ENCODE data around the gene MAOB.
"Not testable (repeated sequence)": the region's sequence is repeated elsewhere in the genome, so short reads cannot be mapped to it uniquely, and the experiment has no call there.

Gene MAOB

GRCh38 chrX:43882294-43882681 lies at the start of gene MAOB:
Gene MAOB, minus strand, starts transcription at chrX:43882450. Its CDS starts 151 bp downstream, at chrX:43882299.
- DNase-seq, result no peak

GRCh38 chrX:43922032-43922431 lies 39.8 kb upstream of the MAOB start:
- DNase-seq, result not testable (repeated sequence)

- DNase-seq, result not testable (repeated sequence)
Observed at GRCh38 chrX:43910772-43911171, 28.5 kb upstream of the MAOB start.

- no peak for DNase-seq
Observed at GRCh38 chrX:43910012-43910411, 27.8 kb upstream of the MAOB start.

- DNase-seq, result no peak
Observed at GRCh38 chrX:43909141-43909540, 26.9 kb upstream of the MAOB start.

- no peak for DNase-seq
Observed at GRCh38 chrX:43899878-43900815, 17.9 kb upstream of the MAOB start.

GRCh38 chrX:43898406-43899035 lies 16.3 kb upstream of the MAOB start:
- DNase-seq, result no peak

- no peak for DNase-seq
Observed at GRCh38 chrX:43897290-43897689, 15.0 kb upstream of the MAOB start.

- no peak for DNase-seq
Observed at GRCh38 chrX:43892336-43892870, 10.2 kb upstream of the MAOB start.

- no peak for DNase-seq
Observed at GRCh38 chrX:43885617-43886016, 3.4 kb upstream of the MAOB start.

- DNase-seq, result no peak
Observed at GRCh38 chrX:43881410-43882293, 598 bp downstream of the MAOB start.

- no peak for DNase-seq
Observed at GRCh38 chrX:43880425-43880824, 1.8 kb downstream of the MAOB start.

GRCh38 chrX:43878906-43879526 lies 3.2 kb downstream of the MAOB start:
- no peak for DNase-seq

GRCh38 chrX:43876680-43877079 lies 5.6 kb downstream of the MAOB start:
- no peak for DNase-seq

- DNase-seq, result no peak
Observed at GRCh38 chrX:43870758-43871419, 11.4 kb downstream of the MAOB start.

GRCh38 chrX:43870011-43870410 lies 12.2 kb downstream of the MAOB start:
- no peak for DNase-seq

- no peak for DNase-seq
Observed at GRCh38 chrX:43868791-43869190, 13.5 kb downstream of the MAOB start.

GRCh38 chrX:43866423-43866822 lies 15.8 kb downstream of the MAOB start:
- DNase-seq, result no peak

- DNase-seq, result no peak
Observed at GRCh38 chrX:43865791-43866190, 16.5 kb downstream of the MAOB start.

- no peak for DNase-seq
Observed at GRCh38 chrX:43862434-43862833, 19.8 kb downstream of the MAOB start.

- DNase-seq, result no peak
Observed at GRCh38 chrX:43861750-43862149, 20.5 kb downstream of the MAOB start.
